Skeletal muscle tissue (tissue), 4 donors: ENCODE measurements around the gene MNT. TPM values are rescaled to one million over a fixed set of nuclear protein-coding genes. Genes with fewer than 3 reads are reported as not detected.

Experiments used
- H3K27ac ChIP-seq: one replicate; pipeline ENCODE4 v1.7.0; 2013; ENCODE audit warnings: mild to moderate bottlenecking, low read depth, low read length, inconsistent platforms
- H3K27me3 ChIP-seq, 3 donors: one replicate each; pipeline ENCODE4 v1.7.0; 2013; ENCODE audit warnings: low read length in 3 of 3; ENCODE audit not compliant: control insufficient read depth in 3 of 3, insufficient read depth in 3 of 3
- H3K36me3 ChIP-seq, 3 donors: one replicate each; pipeline ENCODE4 v1.7.0; 2013; ENCODE audit warnings: low read length in 3 of 3; ENCODE audit not compliant: control insufficient read depth in 3 of 3, insufficient read depth in 3 of 3
- H3K4me1 ChIP-seq, 3 donors: one replicate each; pipeline ENCODE4 v1.7.0; 2013; ENCODE audit warnings: low read length in 3 of 3, mild to moderate bottlenecking in 3 of 3; ENCODE audit not compliant: control insufficient read depth in 3 of 3, insufficient read depth in 3 of 3
- H3K4me3 ChIP-seq, 3 donors: one replicate each; pipeline ENCODE4 v1.7.0; 2013; ENCODE audit warnings: low read length in 3 of 3
- H3K9ac ChIP-seq, 3 donors: one replicate each; pipeline ENCODE4 v1.7.0; 2013; ENCODE audit warnings: low read length in 3 of 3, mild to moderate bottlenecking in 3 of 3, moderate library complexity in 2 of 3, low read depth in 1 of 3
- H3K9me3 ChIP-seq, 3 donors: one replicate each; pipeline ENCODE4 v1.7.0; 2013; ENCODE audit warnings: low read length in 3 of 3; ENCODE audit not compliant: control insufficient read depth in 3 of 3
- total RNA-seq: library from RNA; depleted of rRNA; stranded (reverse); fragments of >200 nt; gene quantifications from one replicate; pipeline ENCODE4 v1.2.3, GENCODE V29; 2014
- donor health status: Osteomylitis.

The MNT gene
- total RNA-seq, 1 donor from 2014 or later: 5.2 TPM

DNA sequence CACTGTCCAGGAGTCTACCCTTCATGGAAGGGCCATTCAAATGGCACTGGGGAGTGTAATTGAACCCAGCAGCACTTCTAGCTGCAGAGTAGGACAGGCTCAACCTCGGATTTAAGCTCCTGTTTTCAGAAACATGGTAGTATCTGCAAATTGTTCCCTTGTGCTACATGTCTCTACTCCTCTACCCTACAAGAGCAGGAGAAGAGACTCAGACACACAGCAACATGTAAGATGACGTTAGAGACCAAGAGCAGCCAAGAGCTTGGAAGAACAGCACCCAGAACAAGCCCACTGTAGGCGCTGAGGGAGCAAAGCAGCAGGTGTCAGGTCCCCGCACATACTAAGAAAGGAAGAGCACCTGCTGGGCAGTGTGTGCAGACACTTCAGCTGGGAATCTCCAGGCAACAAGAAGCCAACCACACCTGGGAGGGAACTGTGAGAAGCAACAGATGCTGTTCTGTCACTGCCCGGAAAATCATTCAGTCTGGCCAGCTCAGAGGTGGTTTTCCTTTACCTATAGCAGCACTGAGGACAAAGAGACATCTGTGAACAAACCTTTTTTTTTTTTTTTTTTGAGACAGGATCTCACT lies 35.6 kb upstream of the MNT start:
- no peak overlapping the region for H3K9ac ChIP-seq
- no peak overlapping the region for H3K4me3 ChIP-seq
- H3K27ac ChIP-seq: no peak overlapping the region
- H3K9me3 ChIP-seq: no peaks in the 10 kb centered on the region
- peaks cover 29 to 42% (median 29%) of the 10 kb centered on the region in 3 donors for H3K36me3 ChIP-seq
- no peaks in the 10 kb centered on the region for H3K4me1 ChIP-seq
- no peaks in the 10 kb centered on the region for H3K27me3 ChIP-seq

GRCh38 chr17:2435862-2436261 lies 35.0 kb upstream of the MNT start:
- no peak overlapping the region for H3K4me3 ChIP-seq
- H3K4me1 ChIP-seq: no peaks in the 10 kb centered on the region
- no peak overlapping the region for H3K27ac ChIP-seq
- no peaks in the 10 kb centered on the region for H3K9me3 ChIP-seq
- H3K9ac ChIP-seq: no peak overlapping the region
- H3K36me3 ChIP-seq: peaks cover 25 to 37% (median 29%) of the 10 kb centered on the region in 3 donors
- H3K27me3 ChIP-seq: no peaks in the 10 kb centered on the region

DNA sequence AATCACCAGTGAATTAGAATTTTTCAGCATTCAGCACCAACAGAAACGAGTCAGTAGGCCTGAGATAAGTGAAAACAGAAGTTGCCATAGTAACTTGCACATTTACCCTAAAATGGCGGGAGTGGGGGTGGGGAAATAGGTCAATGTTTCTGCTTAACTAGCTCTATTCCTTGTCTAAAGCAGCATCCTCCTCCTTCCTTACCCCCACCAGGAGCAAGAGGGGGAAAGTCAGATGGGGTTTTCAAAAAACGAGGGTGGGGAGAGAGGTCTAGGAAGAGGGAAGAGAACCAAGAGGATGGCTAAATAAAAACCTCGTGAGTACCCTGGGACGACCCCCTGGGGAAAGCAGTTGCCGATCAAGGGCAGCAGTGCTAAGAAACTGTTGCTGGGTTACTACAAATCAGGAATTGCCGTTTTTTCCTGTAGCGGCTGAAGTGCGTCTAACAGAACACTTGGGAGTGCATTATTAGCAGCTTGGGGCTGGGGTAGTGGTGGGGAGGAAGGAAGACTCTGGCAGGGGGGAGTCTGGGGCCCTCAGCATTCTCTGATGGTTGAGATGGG lies 34.4 kb upstream of the MNT start:
- Histone ChIP-seq H3K9me3 (no peaks in the 10 kb centered on the region), H3K9ac (no peak overlapping the region), H3K36me3 (peaks cover 25 to 37% (median 29%) of the 10 kb centered on the region in 3 donors), H3K27me3 (no peaks in the 10 kb centered on the region), H3K4me3 (no peak overlapping the region), H3K4me1 (no peaks in the 10 kb centered on the region), H3K27ac (no peak overlapping the region)

GRCh38 chr17:2433696-2434095 lies 32.8 kb upstream of the MNT start:
- Histone ChIP-seq H3K36me3 (peaks cover 22 to 29% (median 29%) of the 10 kb centered on the region in 3 donors), H3K9ac (no peak overlapping the region), H3K27ac (no peak overlapping the region), H3K4me1 (no peaks in the 10 kb centered on the region), H3K27me3 (no peaks in the 10 kb centered on the region), H3K9me3 (no peaks in the 10 kb centered on the region), H3K4me3 (no peak overlapping the region)

- Histone ChIP-seq H3K36me3 (peaks cover under 1 to 5% (median 4%) of the 10 kb centered on the region in 3 donors), H3K9me3 (no peaks in the 10 kb centered on the region), H3K27ac (no peak overlapping the region), H3K9ac (no peak overlapping the region), H3K4me1 (peaks cover 0 to 3% (median 0%) of the 10 kb centered on the region in 3 donors), H3K27me3 (no peaks in the 10 kb centered on the region), H3K4me3 (no peak overlapping the region)
Measured at GRCh38 chr17:2427910-2428309, 27.1 kb upstream of the MNT start.

- Histone ChIP-seq H3K9ac (no peak overlapping the region), H3K4me1 (peaks cover 0 to 3% (median 0%) of the 10 kb centered on the region in 3 donors), H3K9me3 (no peaks in the 10 kb centered on the region), H3K27ac (no peak overlapping the region), H3K27me3 (no peaks in the 10 kb centered on the region), H3K36me3 (no peaks in the 10 kb centered on the region), H3K4me3 (no peak overlapping the region)
Measured at GRCh38 chr17:2427215-2427614, 26.4 kb upstream of the MNT start.

GRCh38 chr17:2423271-2423670 lies 22.4 kb upstream of the MNT start:
- Histone ChIP-seq H3K27me3 (no peaks in the 10 kb centered on the region), H3K4me3 (no peak overlapping the region), H3K9ac (no peak overlapping the region), H3K9me3 (no peaks in the 10 kb centered on the region), H3K4me1 (peaks cover 5 to 16% (median 12%) of the 10 kb centered on the region in 3 donors), H3K36me3 (peaks cover 9 to 24% (median 10%) of the 10 kb centered on the region in 3 donors), H3K27ac (no peak overlapping the region)

DNA sequence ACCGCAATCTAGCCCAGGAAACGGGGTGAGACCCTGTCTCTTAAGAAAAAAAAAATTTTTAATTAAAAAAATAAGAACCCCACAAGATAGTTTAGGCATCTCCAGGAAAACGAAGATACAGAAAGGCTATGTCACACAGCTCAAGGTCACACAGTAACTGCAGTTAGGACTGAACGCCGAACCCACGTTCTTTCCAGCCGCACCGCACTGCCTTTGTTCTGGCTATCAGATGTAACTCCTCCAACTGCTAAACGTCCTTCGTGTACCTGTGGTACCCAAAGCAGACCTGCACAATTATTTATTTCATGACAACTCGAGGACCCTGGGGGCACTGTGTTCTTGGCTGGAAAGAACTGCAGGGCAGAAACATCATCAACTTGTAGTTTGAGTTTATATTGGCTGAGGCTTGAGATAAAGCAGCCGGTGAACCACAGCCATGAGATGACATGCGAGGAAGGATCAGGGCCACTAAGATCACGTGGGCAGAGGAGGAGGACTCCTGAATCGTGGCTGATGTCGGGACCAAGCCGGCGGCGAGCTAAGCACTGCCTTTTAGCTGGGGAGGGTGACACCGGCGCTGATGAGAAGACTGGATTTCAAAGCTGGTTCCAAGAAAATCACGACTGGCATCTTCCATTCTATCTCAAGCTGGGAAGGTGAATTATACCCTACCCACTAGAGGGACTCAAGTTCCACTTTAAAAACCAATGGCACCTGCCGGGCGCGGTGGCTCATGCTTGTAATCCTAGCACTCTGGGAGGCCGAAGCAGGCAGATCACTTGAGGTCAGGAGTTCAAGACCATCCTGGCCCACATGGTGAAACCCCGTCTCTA lies 20.7 kb upstream of the MNT start:
- Histone ChIP-seq H3K4me3 (no peak overlapping the region), H3K9me3 (no peaks in the 10 kb centered on the region), H3K36me3 (peaks cover 9 to 27% (median 10%) of the 10 kb centered on the region in 3 donors), H3K9ac (no peak overlapping the region), H3K27ac (no peak overlapping the region), H3K27me3 (no peaks in the 10 kb centered on the region), H3K4me1 (peaks cover 5 to 24% (median 16%) of the 10 kb centered on the region in 3 donors)

DNA sequence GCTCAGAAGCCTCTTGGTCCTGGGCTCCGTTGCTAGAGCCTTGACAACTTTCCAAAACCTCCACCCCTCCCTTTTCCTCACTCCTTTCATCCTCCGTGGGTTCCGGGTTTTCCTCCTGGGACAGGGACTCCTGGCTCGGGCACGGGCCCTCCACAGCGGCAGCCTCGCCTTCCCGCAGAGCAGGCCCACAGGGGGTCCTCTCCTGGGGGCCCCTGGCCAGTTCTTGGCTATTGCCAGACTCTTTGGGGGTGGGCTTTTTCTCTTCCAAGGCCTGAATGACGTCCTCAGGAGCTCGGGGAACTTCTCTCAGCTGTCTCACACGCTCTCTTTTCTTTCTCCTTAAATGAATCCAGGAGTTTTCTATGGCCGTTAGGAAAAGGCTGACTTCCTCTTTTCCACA lies 19.3 kb upstream of the MNT start:
- Histone ChIP-seq H3K36me3 (peaks cover 9 to 27% (median 10%) of the 10 kb centered on the region in 3 donors), H3K4me1 (peaks cover 5 to 30% (median 19%) of the 10 kb centered on the region in 3 donors), H3K27me3 (no peaks in the 10 kb centered on the region), H3K4me3 (no peak overlapping the region), H3K9ac (no peak overlapping the region), H3K9me3 (no peaks in the 10 kb centered on the region), H3K27ac (no peak overlapping the region)

GRCh38 chr17:2419486-2419885 lies 18.6 kb upstream of the MNT start:
- Histone ChIP-seq H3K4me3 (no peak overlapping the region), H3K27me3 (no peaks in the 10 kb centered on the region), H3K9ac (peak overlapping the region; percentile 13 to 54 (median 15)), H3K4me1 (peaks cover 5 to 30% (median 19%) of the 10 kb centered on the region in 3 donors), H3K27ac (peak overlapping the region; percentile 67), H3K9me3 (no peaks in the 10 kb centered on the region), H3K36me3 (peaks cover 11 to 28% (median 12%) of the 10 kb centered on the region in 3 donors)
